ENCODE data around the gene TECPR2.
A peak's percentile ranks its signal among the peaks of the same experiment; 100 is the strongest.

TECPR2 gene

DNA sequence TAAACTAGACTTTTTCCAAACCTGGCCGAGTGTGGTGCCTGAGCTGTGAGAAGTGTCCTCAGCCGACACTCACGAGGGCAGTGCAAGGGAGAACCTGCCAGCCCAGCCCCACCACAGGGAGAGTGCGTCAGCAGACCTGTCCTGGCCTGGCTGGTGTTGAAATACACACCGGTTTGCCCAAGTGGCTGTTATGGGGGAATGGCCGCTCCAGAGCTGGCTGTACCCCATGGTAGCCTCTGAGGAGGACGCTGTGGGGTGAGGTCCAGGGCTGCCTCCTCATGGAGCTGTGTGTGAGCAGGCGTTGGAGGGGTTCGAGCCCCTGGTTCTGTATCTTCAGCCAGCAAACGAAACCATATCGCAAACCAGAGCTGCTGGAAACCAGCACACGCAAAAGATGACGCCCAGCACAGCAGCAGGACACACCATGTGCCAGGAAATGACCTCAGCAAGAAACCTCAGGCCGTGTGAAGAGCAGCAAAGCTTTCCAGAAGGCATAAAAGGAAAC is 137.5 kb downstream of the TECPR2 start:
- Histone ChIP-seq H3K27me3 (no peaks in the 10 kb centered on the region), H3K4me1 (no peaks in the 10 kb centered on the region), H3K4me3 (no peak overlapping the region), H3K36me3 (peaks cover 12 to 57% (median 22%) of the 10 kb centered on the region in 3 donors), H3K9me3 (no peaks in the 10 kb centered on the region), H3K27ac (peak overlapping the region in 1 of 2 donors; percentile 57)
- DNase-seq = peak; percentile 66 to 82
- intact Hi-C loops (cut with DNase I; ENCODE audit: low total_unique reads) = no loop called here
- TF ChIP-seq, protein P1, sequence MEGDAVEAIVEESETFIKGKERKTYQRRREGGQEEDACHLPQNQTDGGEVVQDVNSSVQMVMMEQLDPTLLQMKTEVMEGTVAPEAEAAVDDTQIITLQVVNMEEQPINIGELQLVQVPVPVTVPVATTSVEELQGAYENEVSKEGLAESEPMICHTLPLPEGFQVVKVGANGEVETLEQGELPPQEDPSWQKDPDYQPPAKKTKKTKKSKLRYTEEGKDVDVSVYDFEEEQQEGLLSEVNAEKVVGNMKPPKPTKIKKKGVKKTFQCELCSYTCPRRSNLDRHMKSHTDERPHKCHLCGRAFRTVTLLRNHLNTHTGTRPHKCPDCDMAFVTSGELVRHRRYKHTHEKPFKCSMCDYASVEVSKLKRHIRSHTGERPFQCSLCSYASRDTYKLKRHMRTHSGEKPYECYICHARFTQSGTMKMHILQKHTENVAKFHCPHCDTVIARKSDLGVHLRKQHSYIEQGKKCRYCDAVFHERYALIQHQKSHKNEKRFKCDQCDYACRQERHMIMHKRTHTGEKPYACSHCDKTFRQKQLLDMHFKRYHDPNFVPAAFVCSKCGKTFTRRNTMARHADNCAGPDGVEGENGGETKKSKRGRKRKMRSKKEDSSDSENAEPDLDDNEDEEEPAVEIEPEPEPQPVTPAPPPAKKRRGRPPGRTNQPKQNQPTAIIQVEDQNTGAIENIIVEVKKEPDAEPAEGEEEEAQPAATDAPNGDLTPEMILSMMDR (IDR thresholded peaks at IDR 0.05) = no peak

DNA sequence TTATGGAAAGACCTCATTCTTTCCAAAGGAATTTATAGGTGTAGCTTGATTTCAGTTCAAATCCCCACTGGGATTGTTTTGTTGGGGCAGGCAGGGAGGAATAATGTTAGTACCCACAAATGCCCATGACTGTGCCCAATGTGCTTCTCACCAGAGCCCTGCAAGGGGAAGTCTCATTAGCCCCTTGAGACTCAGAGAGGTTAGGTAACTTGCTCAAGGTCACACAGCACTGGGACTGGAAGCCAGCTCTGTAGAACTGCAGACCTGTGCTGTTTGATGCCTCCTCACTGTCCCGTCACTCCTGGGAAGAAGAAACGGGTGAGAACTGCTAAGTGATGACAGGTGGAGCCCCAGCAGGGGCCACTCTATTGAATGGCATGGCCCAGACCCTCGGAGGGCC is 138.0 kb downstream of the TECPR2 start:
- Histone ChIP-seq H3K27me3 (no peaks in the 10 kb centered on the region), H3K4me3 (no peak overlapping the region), H3K36me3 (peaks cover 12 to 56% (median 22%) of the 10 kb centered on the region in 3 donors), H3K27ac (peak overlapping the region; percentile 15 to 57), H3K4me1 (no peaks in the 10 kb centered on the region), H3K9me3 (no peaks in the 10 kb centered on the region)
- intact Hi-C loops (cut with DNase I; ENCODE audit: low total_unique reads) = no loop called here
- no peak for DNase-seq
- TF ChIP-seq, protein P1 (IDR thresholded peaks at IDR 0.05) = no peak

DNA sequence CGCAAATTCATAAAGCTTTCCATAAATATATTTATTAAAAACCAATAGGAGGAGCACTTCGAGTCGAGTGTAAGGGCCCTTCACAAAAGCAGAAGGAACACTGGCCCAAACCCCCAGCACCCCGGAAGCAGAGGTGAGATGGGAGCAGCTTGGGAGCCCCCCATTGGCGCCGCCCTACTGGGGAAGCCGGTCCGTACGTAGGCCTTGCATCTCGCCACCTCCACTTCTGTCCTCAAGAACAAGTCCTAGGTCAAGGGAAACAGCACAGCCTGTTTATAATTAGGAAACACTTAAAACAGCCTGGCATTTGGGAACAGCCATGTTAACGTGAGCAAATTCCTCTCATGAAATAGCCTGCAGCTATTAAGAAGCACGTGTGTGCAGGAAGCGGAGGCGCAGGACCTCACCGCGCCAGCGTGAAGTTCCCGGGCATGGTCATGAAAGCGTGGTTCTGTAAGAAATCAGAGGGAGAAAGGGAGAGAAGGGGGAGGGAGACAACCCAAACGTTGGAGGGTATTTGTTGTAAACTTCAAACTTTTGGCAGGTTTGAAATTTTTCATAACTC is 139.1 kb downstream of the TECPR2 start:
- no peaks in the 10 kb centered on the region for H3K27me3 ChIP-seq
- no peaks in the 10 kb centered on the region for H3K4me1 ChIP-seq
- H3K4me3 ChIP-seq = no peak overlapping the region
- H3K9me3 ChIP-seq = no peaks in the 10 kb centered on the region
- peaks cover 12 to 53% (median 22%) of the 10 kb centered on the region in 3 donors for H3K36me3 ChIP-seq
- intact Hi-C loops (cut with DNase I; ENCODE audit: low total_unique reads) = no loop called here
- no peak for DNase-seq
- TF ChIP-seq, protein P1 (IDR thresholded peaks at IDR 0.05) = no peak
- H3K27ac ChIP-seq = no peak overlapping the region

DNA sequence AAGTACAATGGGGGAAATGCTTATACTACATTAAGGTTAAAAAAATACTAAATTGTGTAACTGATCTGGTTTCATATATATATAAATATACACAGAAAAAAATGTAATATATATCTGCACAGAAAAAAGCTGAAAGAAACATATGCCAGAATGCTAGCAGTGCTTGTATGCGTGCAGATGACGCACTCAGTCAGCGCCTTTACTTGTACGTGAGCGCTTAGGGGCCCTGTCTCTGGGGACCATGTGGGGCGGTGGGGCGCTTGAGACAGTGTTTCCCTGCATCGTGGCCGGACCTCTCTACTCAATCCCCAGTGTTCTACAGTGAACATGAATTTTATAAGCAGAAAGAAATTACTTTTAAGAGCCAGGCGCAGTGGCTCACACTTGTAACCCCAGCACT is 139.8 kb downstream of the TECPR2 start:
- intact Hi-C loops (cut with DNase I; ENCODE audit: low total_unique reads) = no loop called here
- H3K9me3 ChIP-seq = no peaks in the 10 kb centered on the region
- H3K4me3 ChIP-seq = no peak overlapping the region
- H3K27ac ChIP-seq = no peak overlapping the region
- DNase-seq = no peak
- peaks cover 7 to 53% (median 15%) of the 10 kb centered on the region in 3 donors for H3K36me3 ChIP-seq
- H3K4me1 ChIP-seq = no peaks in the 10 kb centered on the region
- H3K27me3 ChIP-seq = no peaks in the 10 kb centered on the region
- TF ChIP-seq, protein P1 (IDR thresholded peaks at IDR 0.05) = no peak

DNA sequence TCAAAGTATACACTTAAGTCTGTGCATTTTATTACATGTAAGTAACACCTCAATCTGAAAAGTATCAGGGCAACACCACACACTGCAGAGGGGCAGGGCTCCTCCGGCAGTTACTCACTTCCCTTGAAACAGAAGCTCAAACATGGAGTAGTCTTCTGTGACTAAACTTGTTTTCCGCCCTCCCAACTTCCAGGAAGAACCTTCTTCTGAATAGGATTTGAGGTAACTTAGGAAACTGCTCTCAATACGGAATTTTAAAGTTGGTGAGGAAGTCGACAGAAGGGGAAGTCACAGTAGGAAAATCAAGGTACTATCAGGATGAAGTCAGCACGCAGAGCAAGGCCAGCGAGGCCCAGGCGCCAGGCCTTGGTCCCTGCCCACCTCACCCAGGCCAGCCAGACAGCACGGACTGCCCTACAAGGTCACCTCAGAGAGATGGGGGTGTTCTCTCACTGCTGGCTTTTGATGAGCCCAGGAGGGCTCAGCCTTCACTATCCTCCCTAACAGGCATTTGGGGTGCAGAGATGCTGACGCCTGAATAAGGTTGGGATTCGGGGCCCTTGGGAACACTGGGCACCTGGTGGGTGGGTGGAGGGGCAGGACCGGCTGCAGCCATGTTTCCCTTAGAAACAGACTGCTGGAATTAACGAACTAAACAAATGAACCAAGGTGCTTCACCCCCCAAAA is 141.0 kb downstream of the TECPR2 start:
- Histone ChIP-seq H3K27ac (no peak overlapping the region), H3K4me1 (peaks cover 0 to 8% (median 2%) of the 10 kb centered on the region in 4 donors), H3K27me3 (no peaks in the 10 kb centered on the region), H3K36me3 (peaks cover 0 to 45% (median 6%) of the 10 kb centered on the region in 3 donors), H3K9me3 (no peaks in the 10 kb centered on the region), H3K4me3 (no peak overlapping the region)
- DNase-seq = no peak
- intact Hi-C loops (cut with DNase I; ENCODE audit: low total_unique reads) = no loop called here
- TF ChIP-seq, protein P1 (IDR thresholded peaks at IDR 0.05) = no peak
